ENCODE results near the gene TOMM20. TPM values are rescaled to one million over a fixed set of nuclear protein-coding genes. Genes with fewer than 3 reads are reported as not detected.

The TOMM20 gene
- total and polyA plus RNA-seq, 2 of the 8 experiments (the other 6 are each of a cell fraction or from before 2014, with no cell fraction given): 71.4 to 168 TPM

- peaks cover 46 to 87% of the 10 kb centered on the region in 2 experiments for H3K79me2 ChIP-seq (ENCODE audit: control insufficient read depth in 1 of 2, insufficient read depth in 2 of 2, low read length in 2 of 2)
- peaks cover 0 to 52% (median 20%) of the 10 kb centered on the region in 4 experiments; a peak in 6 of 8 replicates for H3K36me3 ChIP-seq (ENCODE audit: control insufficient read depth in 2 of 4, insufficient read depth in 4 of 4, low read length in 3 of 4)
- no peak overlapping the region for H3K23ac ChIP-seq (ENCODE audit: insufficient read length)
- CTCF ChIA-PET (ENCODE audit: partially characterized antibody): no interaction called here
- H2AFZ ChIP-seq (ENCODE audit: low read length): no peak overlapping the region
- peaks cover 22 to 29% of the 10 kb centered on the region in 2 experiments for H4K20me1 ChIP-seq (replicated peaks in 1 of 2; ENCODE audit: control insufficient read depth in 1 of 2, insufficient read depth in 2 of 2, low read length in 2 of 2)
- H3K18ac ChIP-seq (ENCODE audit: extremely low read depth, low read length): no peak overlapping the region
- H2BK12ac ChIP-seq (ENCODE audit: low read depth, low read length): no peak overlapping the region
- H3K14ac ChIP-seq (ENCODE audit: insufficient read length): no peak overlapping the region
- no peak overlapping the region for H3K9ac ChIP-seq (replicated peaks in 1 of 4; ENCODE audit: extremely low read depth in 1 of 4, low read depth in 3 of 4, low read length in 3 of 4)
- no peak overlapping the region for H3K27ac ChIP-seq (ENCODE audit: low read depth, low read length)
- H3K9me3 ChIP-seq (ENCODE audit: insufficient read depth in 2 of 2, low read depth in 1 of 2, low read length in 1 of 2): no peaks in the 10 kb centered on the region
- no peak overlapping the region for H2BK120ac ChIP-seq (replicated peaks; ENCODE audit: low read depth, low read length)
- no peak overlapping the region for H3K4me3 ChIP-seq (ENCODE audit: extremely low read depth in 1 of 4, insufficient read depth in 2 of 4, low read depth in 3 of 4, low read length in 4 of 4)
- no peak overlapping the region for H2AK5ac ChIP-seq (ENCODE audit: low read depth, low read length)
- no peak for FAIRE-seq
- H4K5ac ChIP-seq (ENCODE audit: insufficient read length, low read depth, low read length): no peak overlapping the region
- no peak overlapping the region for H3K4me2 ChIP-seq (ENCODE audit: insufficient read depth in 1 of 2, low read depth in 2 of 2, low read length in 2 of 2)
- H4K91ac ChIP-seq (replicated peaks; ENCODE audit: insufficient read length, low read length): no peak overlapping the region
- no peaks in the 10 kb centered on the region for H3K79me1 ChIP-seq (ENCODE audit: low read depth, low read length)
- no peak overlapping the region for H4K8ac ChIP-seq (ENCODE audit: extremely low read depth, insufficient read depth, low read length)
- no peak overlapping the region for H3K56ac ChIP-seq (replicated peaks; ENCODE audit: insufficient read length, low read depth, low read length)
- POLR2A ChIA-PET (ENCODE audit: partially characterized antibody): interaction anchor here (1.0 to 7.1 kb wide), 4 partner anchors 9 to 18 kb away, joined by 3 to 83 read pairs (median 14); no protein-coding TSS in a partner anchor
- no peak overlapping the region for H3K4ac ChIP-seq (replicated peaks; ENCODE audit: insufficient read length, low read depth, low read length)
- no peaks in the 10 kb centered on the region for H3K27me3 ChIP-seq (replicated peaks in 1 of 4; ENCODE audit: control insufficient read depth in 3 of 4, extremely low read depth in 1 of 4, insufficient read depth in 3 of 4, low read length in 3 of 4)
- H2BK15ac ChIP-seq (ENCODE audit: low read length): no peak overlapping the region
- H3K23me2 ChIP-seq (ENCODE audit: low read depth, low read length): peaks cover 6% of the 10 kb centered on the region; the same call in 1 of the 2 replicates
- no peak overlapping the region for H2BK5ac ChIP-seq (ENCODE audit: low read depth, low read length)
- H3K4me1 ChIP-seq (replicated peaks in 1 of 4; ENCODE audit: control insufficient read depth in 3 of 4, insufficient read depth in 4 of 4, low read length in 3 of 4): peaks cover 0 to 3% (median 2%) of the 10 kb centered on the region in 4 experiments; a peak in 5 of 7 replicates
- no peak overlapping the region for H2BK20ac ChIP-seq (ENCODE audit: low read length)
- DNase-seq (ENCODE audit: low read depth in 1 of 2, low spot score in 2 of 2): no peak
- 92% methylated on average over 1 of the region's 1 CpG; no CpG with 5 or more reads in 1 of the 2 experiments for WGBS, 2 experiments (ENCODE audit: extremely low coverage in 1 of 2, insufficient coverage in 1 of 2, insufficient read length in 1 of 2, insufficient replicate concordance in 2 of 2, low coverage in 1 of 2, low lambda C conversion rate in 2 of 2, missing lambda C conversion rate in 1 of 2)
- TF ChIP-seq KDM1A (IDR thresholded peaks at IDR 0.05; ENCODE audit: borderline replicate concordance, low read length): no peak
- no peak for TF ChIP-seq TAF1 (IDR thresholded peaks at IDR 0.05; ENCODE audit: low read depth, low read length)
- TF ChIP-seq CBX8 (IDR thresholded peaks at IDR 0.05; ENCODE audit: borderline replicate concordance, low read depth, low read length): no peak
- TF ChIP-seq POLR2A (IDR thresholded peaks at IDR 0.05; ENCODE audit: control extremely low read depth in 1 of 2, low read depth in 2 of 2, low read length in 2 of 2): no peak
- no peak for TF ChIP-seq YY1 (IDR thresholded peaks at IDR 0.05; ENCODE audit: low read depth, low read length)
- no peak for TF ChIP-seq KDM4A (IDR thresholded peaks at IDR 0.05; ENCODE audit: low read depth, low read length, severe bottlenecking)
Measured at GRCh38 chr1:235124665-235125064, 4.0 kb downstream of the TOMM20 start.

All from H1 (cell line).